Astrocyte (in vitro differentiated cells and primary cell): ENCODE measurements around the gene CER1. TPM values are rescaled to one million over a fixed set of nuclear protein-coding genes. Genes with fewer than 3 reads are reported as not detected.
"Not testable (repeated sequence)": the region's sequence is repeated elsewhere in the genome, so short reads cannot be mapped to it uniquely, and the experiment has no call there.

Source experiments
- DNase-seq: peaks from one replicate; pipeline ENCODE4 v3.0.0-alpha.2; 2010; ENCODE audit warnings: low read depth
- FAIRE-seq: peaks from 2 replicates; lab custom pipeline; 2011; peaks lifted over from hg19 to GRCh38; lab: Jason Lieb, UNC
- H2AFZ ChIP-seq: 2 replicates; pipeline ENCODE4 v1.6.0; 2012; ENCODE audit warnings: low read depth, low read length, inconsistent platforms
- H3K27ac ChIP-seq: 2 replicates; pipeline ENCODE4 v1.5.1; 2011; ENCODE audit warnings: low read depth, low read length, inconsistent platforms
- H3K27me3 ChIP-seq: 2 replicates; pipeline ENCODE4 v1.6.0; 2011; ENCODE audit warnings: low read length, inconsistent platforms; ENCODE audit not compliant: insufficient read depth
- H3K36me3 ChIP-seq: 2 replicates; pipeline ENCODE4 v1.5.1; 2011; ENCODE audit warnings: low read length, inconsistent platforms; ENCODE audit not compliant: insufficient read depth
- H3K4me1 ChIP-seq: 2 replicates; pipeline ENCODE4 v1.5.1; 2011; ENCODE audit warnings: low read length, inconsistent platforms; ENCODE audit not compliant: insufficient read depth
- H3K4me2 ChIP-seq: 2 replicates; pipeline ENCODE4 v1.6.0; 2012; ENCODE audit warnings: low read length, inconsistent platforms
- H3K4me3 ChIP-seq: 2 replicates; pipeline ENCODE4 v1.5.1; 2011; ENCODE audit warnings: low read depth, mild to moderate bottlenecking, low read length, inconsistent platforms; ENCODE audit not compliant: insufficient read depth
- H3K79me2 ChIP-seq: 2 replicates; pipeline ENCODE4 v1.6.0; 2012; ENCODE audit warnings: mild to moderate bottlenecking, low read length, inconsistent platforms; ENCODE audit not compliant: insufficient read depth
- H3K9ac ChIP-seq: 2 replicates; pipeline ENCODE4 v1.6.0; 2012; ENCODE audit warnings: mild to moderate bottlenecking, low read length, inconsistent platforms
- H3K9me3 ChIP-seq: 2 replicates; pipeline ENCODE4 v1.5.1; 2012; ENCODE audit warnings: low read depth, mild to moderate bottlenecking, low read length, inconsistent platforms; ENCODE audit not compliant: insufficient read depth
- H4K20me1 ChIP-seq: 2 replicates; pipeline ENCODE4 v1.6.0; 2012; ENCODE audit warnings: low read length, inconsistent platforms; ENCODE audit not compliant: insufficient read depth
- H3K27ac Mint-ChIP-seq: one replicate; pipeline ENCODE4 v1.8.0; 2021; ENCODE audit warnings: mild to moderate bottlenecking, mixed read lengths; ENCODE audit not compliant: unreplicated experiment
- H3K27me3 Mint-ChIP-seq: one replicate; pipeline ENCODE4 v1.8.0; 2021; ENCODE audit warnings: low read depth, mixed read lengths; ENCODE audit not compliant: unreplicated experiment
- H3K36me3 Mint-ChIP-seq: one replicate; pipeline ENCODE4 v1.8.0; 2021; ENCODE audit warnings: low read depth, mixed read lengths; ENCODE audit not compliant: unreplicated experiment
- H3K4me1 Mint-ChIP-seq: one replicate; pipeline ENCODE4 v1.8.0; 2021; ENCODE audit warnings: low read depth, mixed read lengths; ENCODE audit not compliant: unreplicated experiment
- H3K4me3 Mint-ChIP-seq: one replicate; pipeline ENCODE4 v1.8.0; 2021; ENCODE audit warnings: mild to moderate bottlenecking, moderate library complexity, mixed read lengths; ENCODE audit not compliant: unreplicated experiment
- H3K9me3 Mint-ChIP-seq: one replicate; pipeline ENCODE4 v1.8.0; 2021; ENCODE audit warnings: mild to moderate bottlenecking, mixed read lengths; ENCODE audit not compliant: unreplicated experiment
- CTCF ChIP-seq: IDR thresholded peaks from 2 replicates; pipeline ENCODE4 v1.5.1; 2011; ENCODE audit warnings: low read depth, mild to moderate bottlenecking, inconsistent platforms, low read length, moderate library complexity; ENCODE audit not compliant: insufficient read depth
- EZH2 ChIP-seq: IDR thresholded peaks from 2 replicates; pipeline ENCODE4 v1.6.1; 2012; ENCODE audit warnings: mild to moderate bottlenecking, low read length, inconsistent platforms; ENCODE audit not compliant: insufficient read depth
- total RNA-seq: library from RNA; stranded (reverse); gene quantifications from 2 replicates; pipeline ENCODE4 v1.2.1, GENCODE V29; 2021

The CER1 gene
- total RNA-seq, 1 donor from 2014 or later: 2.8 TPM

- peaks cover 17% of the 10 kb centered on the region for H3K36me3 Mint-ChIP-seq
- H3K9me3 Mint-ChIP-seq: peaks cover 1% of the 10 kb centered on the region
- no peaks in the 10 kb centered on the region for H3K9me3 ChIP-seq
- H3K4me1 ChIP-seq: peaks cover 13% of the 10 kb centered on the region
- peak overlapping the region; percentile 52 for H3K27ac ChIP-seq
- H3K4me1 Mint-ChIP-seq: peaks cover 4% of the 10 kb centered on the region
- peaks cover 4% of the 10 kb centered on the region for H3K36me3 ChIP-seq
- DNase-seq (peak; percentile 91), FAIRE-seq (peak; percentile 34)
- H4K20me1 ChIP-seq: peaks cover 8% of the 10 kb centered on the region
- no peak for TF ChIP-seq CTCF
- TF ChIP-seq EZH2: no peak
- H2AFZ ChIP-seq: no peak overlapping the region
- H3K9ac ChIP-seq: no peak overlapping the region
- no peak overlapping the region for H3K4me3 ChIP-seq
- no peak overlapping the region for H3K27ac Mint-ChIP-seq
- no peaks in the 10 kb centered on the region for H3K27me3 ChIP-seq
- H3K4me2 ChIP-seq: peak overlapping the region; percentile 54
- no peaks in the 10 kb centered on the region for H3K27me3 Mint-ChIP-seq
- H3K79me2 ChIP-seq: peaks cover 10% of the 10 kb centered on the region
- H3K4me3 Mint-ChIP-seq: no peak overlapping the region
Observed at GRCh38 chr9:14687042-14687719, 35.4 kb downstream of the CER1 start.

- H3K79me2 ChIP-seq: peaks cover 9% of the 10 kb centered on the region
- H3K27ac Mint-ChIP-seq: no peak overlapping the region
Observed at GRCh38 chr9:14686168-14686567, 36.4 kb downstream of the CER1 start.

GRCh38 chr9:14682616-14683015 lies 39.9 kb downstream of the CER1 start:
- H3K4me2 ChIP-seq, H3K27me3 ChIP-seq, H3K4me1 ChIP-seq, H4K20me1 ChIP-seq, FAIRE-seq, H3K4me3 Mint-ChIP-seq, H3K9me3 Mint-ChIP-seq, H3K27me3 Mint-ChIP-seq, H3K4me1 Mint-ChIP-seq, H3K27ac Mint-ChIP-seq, H3K9ac ChIP-seq, H3K9me3 ChIP-seq, H3K4me3 ChIP-seq, DNase-seq, H3K36me3 ChIP-seq, H2AFZ ChIP-seq, H3K27ac ChIP-seq: not testable (repeated sequence)
- H3K79me2 ChIP-seq: peaks cover 10% of the 10 kb centered on the region
- peaks cover 13% of the 10 kb centered on the region for H3K36me3 Mint-ChIP-seq

More at GRCh38 chr9:14686168-14686567, 36.4 kb downstream of the CER1 start:
- H3K4me3 Mint-ChIP-seq: no peak overlapping the region
- DNase-seq: no peak
- TF ChIP-seq EZH2: no peak
- TF ChIP-seq CTCF: no peak
- peaks cover 18% of the 10 kb centered on the region for H3K36me3 Mint-ChIP-seq
- Histone ChIP-seq H3K27me3 (no peaks in the 10 kb centered on the region), H3K27ac (no peak overlapping the region), H3K9me3 (no peaks in the 10 kb centered on the region), H3K4me3 (no peak overlapping the region), H4K20me1 (peaks cover 12% of the 10 kb centered on the region), H3K4me2 (no peak overlapping the region), H3K4me1 (peaks cover 10% of the 10 kb centered on the region), H2AFZ (no peak overlapping the region), H3K36me3 (peaks cover 4% of the 10 kb centered on the region), H3K9ac (no peak overlapping the region)
- H3K4me1 Mint-ChIP-seq: peaks cover 4% of the 10 kb centered on the region
- H3K9me3 Mint-ChIP-seq: peaks cover 2% of the 10 kb centered on the region
- FAIRE-seq: no peak
- H3K27me3 Mint-ChIP-seq: no peaks in the 10 kb centered on the region
